GM21390 (cell line): ENCODE data around the gene PRRT4.

Experiments
- ATAC-seq: cut with Tn5 transposase; IDR thresholded peaks from one replicate; pipeline ENCODE4 v1.9.1; 2021; ENCODE audit not compliant: unreplicated experiment

PRRT4 gene

GRCh38 chr7:128302139-128302538 lies 59.4 kb downstream of the PRRT4 start:
- no peak for ATAC-seq
